HepG2 (cell line): Measurements from ENCODE around the gene GNB1. TPM values are rescaled to one million over a fixed set of nuclear protein-coding genes. Genes with fewer than 3 reads are reported as not detected.
A peak's percentile ranks its signal among the peaks of the same experiment; 100 is the strongest.

ENCODE experiments used
- EHMT2 ChIP-seq: fragments of 200-600 bp; sonication (generic); IDR thresholded peaks from 2 replicates; pipeline ENCODE4 v1.7.0; 2017; ENCODE audit warnings: antibody characterized with exemption, low read depth, low read length, borderline replicate concordance
- HNRNPL ChIP-seq: fragments of 200-400 bp; formaldehyde crosslinking; IDR thresholded peaks from 2 replicates; pipeline ENCODE4 v1.6.1; 2017; ENCODE audit warnings: mild to moderate bottlenecking, low read depth, low read length
- KAT7 ChIP-seq: IDR thresholded peaks from 2 replicates; pipeline ENCODE4 v1.6.1; 2018; ENCODE audit warnings: borderline replicate concordance, missing compliant biosample characterization
- MXI1 ChIP-seq: IDR thresholded peaks from 3 replicates; pipeline ENCODE4 v1.6.1; 2012; ENCODE audit warnings: low read depth, low read length, inconsistent platforms, borderline replicate concordance
- NCOA5 ChIP-seq: sonication (generic); formaldehyde crosslinking; IDR thresholded peaks from 2 replicates; pipeline ENCODE4 v1.4.0; 2020; ENCODE audit warnings: missing genetic modification reagents
- NFKB2 ChIP-seq: sonication (generic); formaldehyde crosslinking; IDR thresholded peaks from 2 replicates; pipeline ENCODE4 v1.4.0; 2020; ENCODE audit warnings: missing genetic modification reagents, borderline replicate concordance
- RFX5 ChIP-seq: IDR thresholded peaks from 2 replicates; pipeline ENCODE4 v1.6.1; 2011; ENCODE audit warnings: low read depth, low read length, improper control_type of control experiment
- SP4 ChIP-seq: sonication (generic); formaldehyde crosslinking; IDR thresholded peaks from 2 replicates; pipeline ENCODE4 v1.8.1; 2023; ENCODE audit warnings: mild to moderate bottlenecking, missing genetic modification reagents
- WIZ ChIP-seq: sonication (generic); formaldehyde crosslinking; IDR thresholded peaks from 2 replicates; pipeline ENCODE4 v1.5.1; 2020; ENCODE audit warnings: mild to moderate bottlenecking, missing genetic modification reagents
- YY1 ChIP-seq: IDR thresholded peaks from 2 replicates; pipeline ENCODE4 v1.6.1; 2011; ENCODE audit warnings: low read length, low read depth, moderate library complexity, mild to moderate bottlenecking; ENCODE audit not compliant: insufficient read depth, insufficient replicate concordance
- ZFP41 ChIP-seq: sonication (generic); formaldehyde crosslinking; IDR thresholded peaks from 2 replicates; pipeline ENCODE4 v1.4.0; 2020; ENCODE audit warnings: mild to moderate bottlenecking, missing genetic modification reagents, borderline replicate concordance
- ZNF10 ChIP-seq: sonication (generic); formaldehyde crosslinking; IDR thresholded peaks from 2 replicates; pipeline ENCODE4 v1.4.0; 2020; ENCODE audit warnings: mild to moderate bottlenecking, low read depth, missing genetic modification reagents, borderline replicate concordance
- ZNF143 ChIP-seq: sonication (generic); formaldehyde crosslinking; IDR thresholded peaks from 2 replicates; pipeline ENCODE4 v1.4.0; 2020; ENCODE audit warnings: missing genetic modification reagents
- ZNF20 ChIP-seq: sonication (generic); formaldehyde crosslinking; IDR thresholded peaks from 2 replicates; pipeline ENCODE4 v1.4.0; 2020; ENCODE audit warnings: mild to moderate bottlenecking, moderate library complexity, missing genetic modification reagents
- ZNF446 ChIP-seq: sonication (generic); formaldehyde crosslinking; IDR thresholded peaks from 2 replicates; pipeline ENCODE4 v1.5.0; 2020; ENCODE audit warnings: mild to moderate bottlenecking, missing genetic modification reagents
- ZNF501 ChIP-seq: sonication (generic); formaldehyde crosslinking; IDR thresholded peaks from 2 replicates; pipeline ENCODE4 v1.5.1; 2020; ENCODE audit warnings: mild to moderate bottlenecking, moderate library complexity, missing genetic modification reagents
- polyA plus RNA-seq, 8 experiments: library from polyadenylated mRNA; depleted of rRNA in 3 of 8; stranded (reverse) in 7 of 8; unstranded in 1 of 8; fragments of >200 nt; fragmentation: Illumina TruSeq in 4 of 8; extraction: Trizol in 4 of 8; gene quantifications; 2 replicates each; pipeline versions ENCODE4 v1.2.1 to v1.2.3, GENCODE V29; 2011 to 2016; ENCODE audit warnings: low read depth in 4 of 8, missing spikeins in 1 of 8, mixed read lengths in 1 of 8; ENCODE audit not compliant: insufficient read depth in 1 of 8
- total RNA-seq, 5 experiments: library from RNA; depleted of rRNA; stranded (reverse); fragments of >200 nt; fragmentation: Illumina TruSeq; extraction: Trizol; gene quantifications; 2 replicates each; pipeline ENCODE4 v1.2.3, GENCODE V29; 2016; ENCODE audit warnings: low read depth in 1 of 5
- TF ChIP-seq, protein P1 (sequence below): IDR thresholded peaks from 2 replicates; pipeline ENCODE4 v1.6.1; 2016; ENCODE audit warnings: low read depth, missing genetic modification reagents, missing compliant biosample characterization
- TF ChIP-seq, protein P2 (sequence below): sonication (generic); formaldehyde crosslinking; IDR thresholded peaks from 2 replicates; pipeline ENCODE4 v1.4.0; 2020; ENCODE audit warnings: mild to moderate bottlenecking, missing genetic modification reagents
- TF ChIP-seq, protein P3 (sequence below): sonication (generic); formaldehyde crosslinking; IDR thresholded peaks from 2 replicates; pipeline ENCODE4 v1.5.1; 2020; ENCODE audit warnings: mild to moderate bottlenecking, moderate library complexity, missing genetic modification reagents
- TF ChIP-seq, protein P4 (sequence below): IDR thresholded peaks from 2 replicates; pipeline ENCODE4 v1.6.1; 2016; ENCODE audit warnings: missing compliant biosample characterization, missing genetic modification reagents, borderline replicate concordance

GNB1 gene
- total and polyA plus RNA-seq, 2 of the 13 experiments (the other 11 are each of a cell fraction or from before 2014, with no cell fraction given): 66.2 to 327 TPM

DNA sequence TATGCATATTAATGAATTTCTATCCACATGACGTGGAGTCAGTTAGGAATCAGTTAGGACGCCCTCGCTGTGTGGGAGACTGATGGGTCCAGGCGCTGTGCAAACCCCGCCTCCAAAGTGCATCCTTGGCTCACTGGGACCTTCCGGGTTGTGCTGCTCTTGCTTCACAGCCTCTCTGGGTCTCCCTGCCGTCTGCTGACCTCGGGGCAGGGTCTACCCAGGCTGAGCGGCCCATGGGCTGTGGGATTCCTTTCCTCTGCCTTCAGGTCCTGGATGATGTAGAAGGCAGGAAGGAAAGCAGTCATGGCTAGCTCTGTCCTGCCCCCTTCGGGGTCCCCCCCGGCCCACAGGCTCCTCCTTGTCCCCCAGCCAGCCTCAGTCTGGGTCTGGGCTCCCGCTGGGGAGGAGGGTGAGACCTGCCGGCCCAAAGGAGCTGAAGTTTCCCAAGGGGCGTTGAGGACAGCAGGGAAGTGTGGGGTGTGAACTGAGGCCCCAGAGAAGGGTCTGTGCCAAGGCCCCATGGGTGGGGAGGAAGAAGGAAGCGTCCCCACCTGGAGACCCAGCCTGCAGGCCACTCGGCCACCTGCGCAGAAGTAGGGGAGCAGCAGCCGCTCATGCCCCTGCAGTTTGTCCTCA lies 142.1 kb downstream of the GNB1 start (continued):
- no peak for TF ChIP-seq ZNF10 (CRISPR knock-in tag)
- TF ChIP-seq, protein P1, sequence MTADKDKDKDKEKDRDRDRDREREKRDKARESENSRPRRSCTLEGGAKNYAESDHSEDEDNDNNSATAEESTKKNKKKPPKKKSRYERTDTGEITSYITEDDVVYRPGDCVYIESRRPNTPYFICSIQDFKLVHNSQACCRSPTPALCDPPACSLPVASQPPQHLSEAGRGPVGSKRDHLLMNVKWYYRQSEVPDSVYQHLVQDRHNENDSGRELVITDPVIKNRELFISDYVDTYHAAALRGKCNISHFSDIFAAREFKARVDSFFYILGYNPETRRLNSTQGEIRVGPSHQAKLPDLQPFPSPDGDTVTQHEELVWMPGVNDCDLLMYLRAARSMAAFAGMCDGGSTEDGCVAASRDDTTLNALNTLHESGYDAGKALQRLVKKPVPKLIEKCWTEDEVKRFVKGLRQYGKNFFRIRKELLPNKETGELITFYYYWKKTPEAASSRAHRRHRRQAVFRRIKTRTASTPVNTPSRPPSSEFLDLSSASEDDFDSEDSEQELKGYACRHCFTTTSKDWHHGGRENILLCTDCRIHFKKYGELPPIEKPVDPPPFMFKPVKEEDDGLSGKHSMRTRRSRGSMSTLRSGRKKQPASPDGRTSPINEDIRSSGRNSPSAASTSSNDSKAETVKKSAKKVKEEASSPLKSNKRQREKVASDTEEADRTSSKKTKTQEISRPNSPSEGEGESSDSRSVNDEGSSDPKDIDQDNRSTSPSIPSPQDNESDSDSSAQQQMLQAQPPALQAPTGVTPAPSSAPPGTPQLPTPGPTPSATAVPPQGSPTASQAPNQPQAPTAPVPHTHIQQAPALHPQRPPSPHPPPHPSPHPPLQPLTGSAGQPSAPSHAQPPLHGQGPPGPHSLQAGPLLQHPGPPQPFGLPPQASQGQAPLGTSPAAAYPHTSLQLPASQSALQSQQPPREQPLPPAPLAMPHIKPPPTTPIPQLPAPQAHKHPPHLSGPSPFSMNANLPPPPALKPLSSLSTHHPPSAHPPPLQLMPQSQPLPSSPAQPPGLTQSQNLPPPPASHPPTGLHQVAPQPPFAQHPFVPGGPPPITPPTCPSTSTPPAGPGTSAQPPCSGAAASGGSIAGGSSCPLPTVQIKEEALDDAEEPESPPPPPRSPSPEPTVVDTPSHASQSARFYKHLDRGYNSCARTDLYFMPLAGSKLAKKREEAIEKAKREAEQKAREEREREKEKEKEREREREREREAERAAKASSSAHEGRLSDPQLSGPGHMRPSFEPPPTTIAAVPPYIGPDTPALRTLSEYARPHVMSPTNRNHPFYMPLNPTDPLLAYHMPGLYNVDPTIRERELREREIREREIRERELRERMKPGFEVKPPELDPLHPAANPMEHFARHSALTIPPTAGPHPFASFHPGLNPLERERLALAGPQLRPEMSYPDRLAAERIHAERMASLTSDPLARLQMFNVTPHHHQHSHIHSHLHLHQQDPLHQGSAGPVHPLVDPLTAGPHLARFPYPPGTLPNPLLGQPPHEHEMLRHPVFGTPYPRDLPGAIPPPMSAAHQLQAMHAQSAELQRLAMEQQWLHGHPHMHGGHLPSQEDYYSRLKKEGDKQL (CRISPR knock-in tag): no peak
- no peak; the same call in 2 of the 3 replicates for TF ChIP-seq MXI1
- no peak for TF ChIP-seq ZNF446 (CRISPR knock-in tag)
- TF ChIP-seq ZNF501 (CRISPR knock-in tag): peak; percentile 57
- TF ChIP-seq, protein P2, sequence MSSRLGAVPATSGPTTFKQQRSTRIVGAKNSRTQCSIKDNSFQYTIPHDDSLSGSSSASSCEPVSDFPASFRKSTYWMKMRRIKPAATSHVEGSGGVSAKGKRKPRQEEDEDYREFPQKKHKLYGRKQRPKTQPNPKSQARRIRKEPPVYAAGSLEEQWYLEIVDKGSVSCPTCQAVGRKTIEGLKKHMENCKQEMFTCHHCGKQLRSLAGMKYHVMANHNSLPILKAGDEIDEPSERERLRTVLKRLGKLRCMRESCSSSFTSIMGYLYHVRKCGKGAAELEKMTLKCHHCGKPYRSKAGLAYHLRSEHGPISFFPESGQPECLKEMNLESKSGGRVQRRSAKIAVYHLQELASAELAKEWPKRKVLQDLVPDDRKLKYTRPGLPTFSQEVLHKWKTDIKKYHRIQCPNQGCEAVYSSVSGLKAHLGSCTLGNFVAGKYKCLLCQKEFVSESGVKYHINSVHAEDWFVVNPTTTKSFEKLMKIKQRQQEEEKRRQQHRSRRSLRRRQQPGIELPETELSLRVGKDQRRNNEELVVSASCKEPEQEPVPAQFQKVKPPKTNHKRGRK: no peak
- no peak for TF ChIP-seq ZNF20 (CRISPR knock-in tag)
- no peak for TF ChIP-seq ZFP41 (CRISPR knock-in tag)
- no peak for TF ChIP-seq NCOA5 (CRISPR knock-in tag)
- no peak for TF ChIP-seq EHMT2
- TF ChIP-seq, protein P3, sequence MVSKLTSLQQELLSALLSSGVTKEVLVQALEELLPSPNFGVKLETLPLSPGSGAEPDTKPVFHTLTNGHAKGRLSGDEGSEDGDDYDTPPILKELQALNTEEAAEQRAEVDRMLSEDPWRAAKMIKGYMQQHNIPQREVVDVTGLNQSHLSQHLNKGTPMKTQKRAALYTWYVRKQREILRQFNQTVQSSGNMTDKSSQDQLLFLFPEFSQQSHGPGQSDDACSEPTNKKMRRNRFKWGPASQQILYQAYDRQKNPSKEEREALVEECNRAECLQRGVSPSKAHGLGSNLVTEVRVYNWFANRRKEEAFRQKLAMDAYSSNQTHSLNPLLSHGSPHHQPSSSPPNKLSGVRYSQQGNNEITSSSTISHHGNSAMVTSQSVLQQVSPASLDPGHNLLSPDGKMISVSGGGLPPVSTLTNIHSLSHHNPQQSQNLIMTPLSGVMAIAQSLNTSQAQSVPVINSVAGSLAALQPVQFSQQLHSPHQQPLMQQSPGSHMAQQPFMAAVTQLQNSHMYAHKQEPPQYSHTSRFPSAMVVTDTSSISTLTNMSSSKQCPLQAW: peak; percentile 52; the same call in 1 of the 2 replicates
- no peak for TF ChIP-seq WIZ (CRISPR knock-in tag)
- no peak for TF ChIP-seq HNRNPL
- no peak for TF ChIP-seq RFX5
- no peak for TF ChIP-seq ZNF143 (CRISPR knock-in tag)
- no peak for TF ChIP-seq YY1
- TF ChIP-seq, protein P4, sequence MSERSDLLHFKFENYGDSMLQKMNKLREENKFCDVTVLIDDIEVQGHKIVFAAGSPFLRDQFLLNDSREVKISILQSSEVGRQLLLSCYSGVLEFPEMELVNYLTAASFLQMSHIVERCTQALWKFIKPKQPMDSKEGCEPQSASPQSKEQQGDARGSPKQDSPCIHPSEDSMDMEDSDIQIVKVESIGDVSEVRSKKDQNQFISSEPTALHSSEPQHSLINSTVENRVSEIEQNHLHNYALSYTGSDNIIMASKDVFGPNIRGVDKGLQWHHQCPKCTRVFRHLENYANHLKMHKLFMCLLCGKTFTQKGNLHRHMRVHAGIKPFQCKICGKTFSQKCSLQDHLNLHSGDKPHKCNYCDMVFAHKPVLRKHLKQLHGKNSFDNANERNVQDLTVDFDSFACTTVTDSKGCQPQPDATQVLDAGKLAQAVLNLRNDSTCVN (CRISPR knock-in tag): peak; percentile 66; the same call in 1 of the 2 replicates
- TF ChIP-seq NFKB2 (CRISPR knock-in tag): no peak
- 0 out of 2 replicates have a peak, but pooled peaks have one; percentile 33 for TF ChIP-seq KAT7
- TF ChIP-seq SP4 (CRISPR knock-in tag): no peak
